HEK293T (cell line): Measurements from ENCODE around the gene ACSL6.

Experiments
- CTBP1 ChIP-seq: fragments of 450-650 bp; IDR thresholded peaks from 2 replicates; pipeline ENCODE4 v1.6.1; 2016; ENCODE audit warnings: borderline replicate concordance
- ELF4 ChIP-seq: fragments of 450-650 bp; IDR thresholded peaks from 2 replicates; pipeline ENCODE4 v1.6.1; 2017; ENCODE audit warnings: antibody characterized with exemption
- FOXA1 ChIP-seq: fragments of 450-650 bp; IDR thresholded peaks from 2 replicates; pipeline ENCODE4 v1.6.1; 2016; ENCODE audit warnings: mild to moderate bottlenecking
- FOXK2 ChIP-seq: fragments of 450-650 bp; IDR thresholded peaks from 2 replicates; pipeline ENCODE4 v1.6.1; 2016; ENCODE audit warnings: mild to moderate bottlenecking
- HDGF ChIP-seq: fragments of 450-650 bp; IDR thresholded peaks from 2 replicates; pipeline ENCODE4 v1.6.1; 2017; ENCODE audit warnings: antibody characterized with exemption, borderline replicate concordance
- SP1 ChIP-seq: fragments of 450-650 bp; IDR thresholded peaks from 2 replicates; pipeline ENCODE4 v1.6.1; 2017
- SUZ12 ChIP-seq: fragments of 450-650 bp; IDR thresholded peaks from 2 replicates; pipeline ENCODE4 v1.6.1; 2016; ENCODE audit warnings: mild to moderate bottlenecking
- ZNF384 ChIP-seq: fragments of 450-650 bp; IDR thresholded peaks from 2 replicates; pipeline ENCODE4 v1.6.1; 2016
- TF ChIP-seq, protein P1 (sequence below): fragments of 450-650 bp; IDR thresholded peaks from 2 replicates; pipeline ENCODE4 v1.6.1; 2016

GRCh38 chr5:132019857-132020555 is 8.5 kb upstream of the ACSL6 start:
- no peak for TF ChIP-seq FOXK2
- no peak for TF ChIP-seq ELF4
- TF ChIP-seq SP1, result no peak
- no peak for TF ChIP-seq CTBP1
- TF ChIP-seq SUZ12, result no peak
- no peak for TF ChIP-seq FOXA1
- no peak for TF ChIP-seq ZNF384
- TF ChIP-seq HDGF, result no peak
- TF ChIP-seq, protein P1, sequence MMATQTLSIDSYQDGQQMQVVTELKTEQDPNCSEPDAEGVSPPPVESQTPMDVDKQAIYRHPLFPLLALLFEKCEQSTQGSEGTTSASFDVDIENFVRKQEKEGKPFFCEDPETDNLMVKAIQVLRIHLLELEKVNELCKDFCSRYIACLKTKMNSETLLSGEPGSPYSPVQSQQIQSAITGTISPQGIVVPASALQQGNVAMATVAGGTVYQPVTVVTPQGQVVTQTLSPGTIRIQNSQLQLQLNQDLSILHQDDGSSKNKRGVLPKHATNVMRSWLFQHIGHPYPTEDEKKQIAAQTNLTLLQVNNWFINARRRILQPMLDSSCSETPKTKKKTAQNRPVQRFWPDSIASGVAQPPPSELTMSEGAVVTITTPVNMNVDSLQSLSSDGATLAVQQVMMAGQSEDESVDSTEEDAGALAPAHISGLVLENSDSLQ, result no peak
